ENCODE measurements around the gene GBX2. TPM values are rescaled to one million over a fixed set of nuclear protein-coding genes. Genes with fewer than 3 reads are reported as not detected.

GBX2 gene
- total RNA-seq, 1 experiment from 2014 or later: 5.9 TPM

DNA sequence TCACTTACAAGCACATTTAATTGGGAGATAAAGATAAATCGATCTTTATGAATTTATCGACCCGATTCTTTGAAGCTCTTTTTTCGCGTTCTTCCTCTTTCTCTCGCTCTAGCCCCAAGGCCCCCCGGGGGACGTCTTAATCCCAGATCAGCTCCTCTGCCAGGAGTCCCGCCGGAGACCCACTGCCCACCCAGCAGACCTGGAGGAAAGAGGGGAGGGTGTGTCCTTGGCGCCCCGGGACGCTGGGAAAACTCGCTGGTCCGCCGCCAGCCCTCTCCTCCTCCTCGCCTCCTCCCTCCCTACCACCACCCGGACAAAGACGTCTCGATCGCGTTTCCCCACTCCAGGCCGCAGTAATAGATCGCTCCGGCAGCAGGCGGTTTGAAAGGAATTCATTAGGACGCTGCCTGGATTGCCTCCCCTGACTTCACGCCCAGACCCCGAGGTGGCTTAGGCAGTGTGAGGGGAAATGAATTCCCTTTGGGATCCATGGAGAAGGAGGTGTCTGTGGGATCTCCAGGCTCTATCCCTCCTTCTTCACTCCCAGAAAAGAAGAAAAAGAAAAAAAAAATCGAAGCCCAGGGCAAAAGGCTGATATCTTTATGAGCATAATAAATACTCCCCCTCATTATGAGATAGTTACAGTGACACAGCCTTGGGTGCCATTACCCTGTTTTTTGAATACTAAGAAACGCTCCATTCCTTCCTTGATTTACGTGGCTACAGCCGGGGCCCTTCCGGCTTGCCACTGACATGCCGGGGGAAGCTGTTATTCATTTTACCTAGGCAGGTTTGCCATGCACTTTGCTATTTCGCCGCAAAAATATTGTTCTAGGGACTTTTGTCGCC lies 1.8 kb upstream of the GBX2 start:
- no peak for TF ChIP-seq POLR2AphosphoS5 (IDR thresholded peaks at IDR 0.05; ENCODE audit: low read depth, low read length)
- no peak for TF ChIP-seq ZFX (IDR thresholded peaks at IDR 0.05)
- TF ChIP-seq ELF1 (IDR thresholded peaks at IDR 0.05; ENCODE audit: borderline replicate concordance, low read depth): no peak
- TF ChIP-seq CEBPB (IDR thresholded peaks at IDR 0.05; ENCODE audit: low read depth): no peak
- TF ChIP-seq ZNF274 (IDR thresholded peaks at IDR 0.05; ENCODE audit: low read depth, low read length): no peak
- TF ChIP-seq, protein P1, sequence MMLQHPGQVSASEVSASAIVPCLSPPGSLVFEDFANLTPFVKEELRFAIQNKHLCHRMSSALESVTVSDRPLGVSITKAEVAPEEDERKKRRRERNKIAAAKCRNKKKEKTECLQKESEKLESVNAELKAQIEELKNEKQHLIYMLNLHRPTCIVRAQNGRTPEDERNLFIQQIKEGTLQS (IDR thresholded peaks at IDR 0.05): no peak
- no peak for TF ChIP-seq EZH2 (IDR thresholded peaks at IDR 0.05)
- TF ChIP-seq, protein P2, sequence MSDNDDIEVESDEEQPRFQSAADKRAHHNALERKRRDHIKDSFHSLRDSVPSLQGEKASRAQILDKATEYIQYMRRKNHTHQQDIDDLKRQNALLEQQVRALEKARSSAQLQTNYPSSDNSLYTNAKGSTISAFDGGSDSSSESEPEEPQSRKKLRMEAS (IDR thresholded peaks at IDR 0.05): no peak
- no peak for TF ChIP-seq SRF (IDR thresholded peaks at IDR 0.05; ENCODE audit: low read depth)
- TF ChIP-seq SP1 (IDR thresholded peaks at IDR 0.05; ENCODE audit: low read depth): no peak
- TF ChIP-seq POLR2A (IDR thresholded peaks at IDR 0.05; ENCODE audit: borderline replicate concordance, extremely low read depth, insufficient read depth, insufficient read length): no peak
- TF ChIP-seq, protein P3, sequence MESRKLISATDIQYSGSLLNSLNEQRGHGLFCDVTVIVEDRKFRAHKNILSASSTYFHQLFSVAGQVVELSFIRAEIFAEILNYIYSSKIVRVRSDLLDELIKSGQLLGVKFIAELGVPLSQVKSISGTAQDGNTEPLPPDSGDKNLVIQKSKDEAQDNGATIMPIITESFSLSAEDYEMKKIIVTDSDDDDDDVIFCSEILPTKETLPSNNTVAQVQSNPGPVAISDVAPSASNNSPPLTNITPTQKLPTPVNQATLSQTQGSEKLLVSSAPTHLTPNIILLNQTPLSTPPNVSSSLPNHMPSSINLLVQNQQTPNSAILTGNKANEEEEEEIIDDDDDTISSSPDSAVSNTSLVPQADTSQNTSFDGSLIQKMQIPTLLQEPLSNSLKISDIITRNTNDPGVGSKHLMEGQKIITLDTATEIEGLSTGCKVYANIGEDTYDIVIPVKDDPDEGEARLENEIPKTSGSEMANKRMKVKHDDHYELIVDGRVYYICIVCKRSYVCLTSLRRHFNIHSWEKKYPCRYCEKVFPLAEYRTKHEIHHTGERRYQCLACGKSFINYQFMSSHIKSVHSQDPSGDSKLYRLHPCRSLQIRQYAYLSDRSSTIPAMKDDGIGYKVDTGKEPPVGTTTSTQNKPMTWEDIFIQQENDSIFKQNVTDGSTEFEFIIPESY (IDR thresholded peaks at IDR 0.05; ENCODE audit: extremely low read depth, insufficient replicate concordance, low read length): no peak
- TF ChIP-seq EZH2phosphoT487 (IDR thresholded peaks at IDR 0.05; ENCODE audit: borderline replicate concordance): no peak
- TF ChIP-seq, protein P4, sequence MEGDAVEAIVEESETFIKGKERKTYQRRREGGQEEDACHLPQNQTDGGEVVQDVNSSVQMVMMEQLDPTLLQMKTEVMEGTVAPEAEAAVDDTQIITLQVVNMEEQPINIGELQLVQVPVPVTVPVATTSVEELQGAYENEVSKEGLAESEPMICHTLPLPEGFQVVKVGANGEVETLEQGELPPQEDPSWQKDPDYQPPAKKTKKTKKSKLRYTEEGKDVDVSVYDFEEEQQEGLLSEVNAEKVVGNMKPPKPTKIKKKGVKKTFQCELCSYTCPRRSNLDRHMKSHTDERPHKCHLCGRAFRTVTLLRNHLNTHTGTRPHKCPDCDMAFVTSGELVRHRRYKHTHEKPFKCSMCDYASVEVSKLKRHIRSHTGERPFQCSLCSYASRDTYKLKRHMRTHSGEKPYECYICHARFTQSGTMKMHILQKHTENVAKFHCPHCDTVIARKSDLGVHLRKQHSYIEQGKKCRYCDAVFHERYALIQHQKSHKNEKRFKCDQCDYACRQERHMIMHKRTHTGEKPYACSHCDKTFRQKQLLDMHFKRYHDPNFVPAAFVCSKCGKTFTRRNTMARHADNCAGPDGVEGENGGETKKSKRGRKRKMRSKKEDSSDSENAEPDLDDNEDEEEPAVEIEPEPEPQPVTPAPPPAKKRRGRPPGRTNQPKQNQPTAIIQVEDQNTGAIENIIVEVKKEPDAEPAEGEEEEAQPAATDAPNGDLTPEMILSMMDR (IDR thresholded peaks at IDR 0.05 in 2 of 3, conservative IDR thresholded peaks at IDR 0.05 in 1 of 3; ENCODE audit: borderline replicate concordance in 1 of 3, insufficient read depth in 1 of 3, low read depth in 2 of 3, low read length in 2 of 3): no peak
- no peak for TF ChIP-seq TCF7L2 (IDR thresholded peaks at IDR 0.05; ENCODE audit: borderline replicate concordance, extremely low read depth, insufficient read depth, insufficient read length)
- no peak for TF ChIP-seq JUND (IDR thresholded peaks at IDR 0.05)
- Histone ChIP-seq H3K4me1 (ENCODE audit: control insufficient read depth in 1 of 2, insufficient read depth in 2 of 2, low read length in 2 of 2) (peaks cover 5 to 37% of the 10 kb centered on the region in 2 experiments), H3K36me3 (ENCODE audit: control insufficient read depth in 1 of 2, insufficient read depth in 2 of 2, low read length in 2 of 2) (peaks cover 0 to 21% of the 10 kb centered on the region in 2 experiments; a peak in 1 of 4 replicates), H2AFZ (ENCODE audit: low read depth, low read length, poor library complexity, severe bottlenecking) (no peak overlapping the region), H3K79me2 (ENCODE audit: insufficient read depth, low read length) (peaks cover 45% of the 10 kb centered on the region), H3K4me2 (ENCODE audit: low read length) (no peak overlapping the region), H3K9me2 (ENCODE audit: insufficient read depth) (no peaks in the 10 kb centered on the region), H3K4me3 (replicated peaks in 1 of 2; ENCODE audit: low read depth in 1 of 2, low read length in 2 of 2) (no peak overlapping the region), H4K20me1 (ENCODE audit: insufficient read depth) (no peaks in the 10 kb centered on the region; the same call in 1 of the 2 replicates), H3K27ac (ENCODE audit: low read depth, low read length) (no peak overlapping the region), H3K9me3 (ENCODE audit: control insufficient read depth in 1 of 2, insufficient read depth in 1 of 2, low read depth in 1 of 2, low read length in 2 of 2) (no peaks in the 10 kb centered on the region), H3K27me3 (ENCODE audit: insufficient read depth, low read length) (no peaks in the 10 kb centered on the region), H3K9ac (ENCODE audit: low read length) (no peak overlapping the region)
- BruUV-seq (replicated peaks): no TSS peak
- no peak for ATAC-seq
- RAD21 ChIA-PET (ENCODE audit: low non-redundant PET in 1 of 2, low total read pairs in 2 of 2, uncharacterized antibody in 2 of 2, unreplicated experiment in 2 of 2): no interaction called here
- POLR2A ChIA-PET: interaction anchor here (0.6 kb wide), 1 partner anchor 63 kb away, joined by 3 read pairs; no protein-coding TSS in a partner anchor
- CTCF ChIA-PET: interaction anchor here (1.9 kb wide), 1 partner anchor 8 kb away, joined by 16 read pairs; no protein-coding TSS in a partner anchor
- DNase-seq (ENCODE audit: low read depth, low spot score): no peak
- intact Hi-C loops (cut with micrococcal nuclease): no loop called here
